GM12891 (cell line): ENCODE results near the gene FAF2.

Experiments
- PAX5 ChIP-seq: IDR thresholded peaks from 2 replicates; pipeline ENCODE4 v1.6.1; 2011; ENCODE audit warnings: low read length, moderate library complexity, mild to moderate bottlenecking; ENCODE audit not compliant: insufficient read depth, severe bottlenecking
- POLR2A ChIP-seq: IDR thresholded peaks from 2 replicates; pipeline ENCODE4 v1.6.1; 2011; ENCODE audit warnings: low read depth, low read length, control low read depth
- POLR2AphosphoS5 ChIP-seq: IDR thresholded peaks from 2 replicates; pipeline ENCODE4 v1.6.1; 2011; ENCODE audit warnings: low read depth, low read length, control low read depth
- POU2F2 ChIP-seq: IDR thresholded peaks from 2 replicates; pipeline ENCODE4 v1.6.1; 2011; ENCODE audit warnings: low read depth, mild to moderate bottlenecking, control low read depth, low read length, moderate library complexity
- SPI1 ChIP-seq: IDR thresholded peaks from 2 replicates; pipeline ENCODE4 v1.6.1; 2011; ENCODE audit warnings: low read depth, low read length, control low read depth
- TAF1 ChIP-seq: IDR thresholded peaks from 2 replicates; pipeline ENCODE4 v1.6.1; 2011; ENCODE audit warnings: low read depth, low read length, control low read depth

GRCh38 chr5:176521286-176521685 is 73.1 kb downstream of the FAF2 start:
- TF ChIP-seq POLR2A (no peak), TAF1 (no peak), POLR2AphosphoS5 (no peak), SPI1 (no peak), PAX5 (no peak), POU2F2 (no peak)
